ENCODE results near the gene R3HDM2. TPM values are rescaled to one million over a fixed set of nuclear protein-coding genes. Genes with fewer than 3 reads are reported as not detected.

Gene R3HDM2
- total and polyA plus RNA-seq, 4 donors, result 7.4 to 28.9 (median 15.1) TPM

GRCh38 chr12:57386187-57386720 is 44.6 kb downstream of the R3HDM2 start:
- DNase-seq (ENCODE audit: low spot score), result no peak
- no peak overlapping the region for H3K9ac ChIP-seq (ENCODE audit: low read depth in 1 of 2, low read length in 2 of 2)
- no peak for TF ChIP-seq JUND (IDR thresholded peaks at IDR 0.05)
- no peak for TF ChIP-seq GABPA (IDR thresholded peaks at IDR 0.05 in 1 of 2, conservative IDR thresholded peaks at IDR 0.05 in 1 of 2)
- TF ChIP-seq YY1 (IDR thresholded peaks at IDR 0.05), result no peak
- no peak for TF ChIP-seq ZBTB33 (IDR thresholded peaks at IDR 0.05)
- no peak for TF ChIP-seq RXRA (IDR thresholded peaks at IDR 0.05)
- TF ChIP-seq HNF4G (IDR thresholded peaks at IDR 0.05), result no peak
- TF ChIP-seq FOXA1 (IDR thresholded peaks at IDR 0.05), result no peak
- no peak for TF ChIP-seq SP1 (IDR thresholded peaks at IDR 0.05)
- no peak for TF ChIP-seq ATF3 (IDR thresholded peaks at IDR 0.05)
- no peak for TF ChIP-seq EGR1 (IDR thresholded peaks at IDR 0.05; ENCODE audit: low read depth in 2 of 2)
- TF ChIP-seq FOXA2 (IDR thresholded peaks at IDR 0.05), result no peak
- no peak for TF ChIP-seq NR2F2 (IDR thresholded peaks at IDR 0.05)
- no peak for TF ChIP-seq REST (IDR thresholded peaks at IDR 0.05)
- TF ChIP-seq TAF1 (conservative IDR thresholded peaks at IDR 0.05), result no peak
- no peak for TF ChIP-seq HNF4A (conservative IDR thresholded peaks at IDR 0.05)
- TF ChIP-seq CTCF (IDR thresholded peaks at IDR 0.05; ENCODE audit: low read depth, low read length, missing input control), result no peak
- TF ChIP-seq MAX (IDR thresholded peaks at IDR 0.05), result no peak
- TF ChIP-seq RAD21 (IDR thresholded peaks at IDR 0.05), result no peak
- H3K36me3 ChIP-seq (ENCODE audit: control insufficient read depth in 4 of 4, insufficient read depth in 3 of 4, low read depth in 1 of 4, low read length in 3 of 4), result peaks cover 4 to 12% (median 8%) of the 10 kb centered on the region in 4 donors
- 97% methylated on average over 33 of the region's 33 CpGs for WGBS
- H3K4me1 ChIP-seq (ENCODE audit: control insufficient read depth in 4 of 4, insufficient read depth in 4 of 4, low read length in 3 of 4), result peaks cover 0 to 5% (median under 1%) of the 10 kb centered on the region in 4 donors
- no peaks in the 10 kb centered on the region for H3K9me3 ChIP-seq (ENCODE audit: control insufficient read depth in 4 of 4, low read length in 3 of 4)
- no peaks in the 10 kb centered on the region for H3K27me3 ChIP-seq (ENCODE audit: control insufficient read depth in 4 of 4, insufficient read depth in 4 of 4, low read length in 3 of 4)
- no peak overlapping the region for H3K4me3 ChIP-seq (ENCODE audit: low read depth in 1 of 3, low read length in 3 of 3)
- H3K27ac ChIP-seq (ENCODE audit: low read depth in 1 of 2, low read length in 2 of 2), result no peak overlapping the region

Data from liver (tissue), 9 donors.